Neural cell (in vitro differentiated cells): ENCODE measurements around the gene MOV10L1. TPM values are rescaled to one million over a fixed set of nuclear protein-coding genes. Genes with fewer than 3 reads are reported as not detected.

Source experiments
- H2AFZ ChIP-seq: fragments of 200-600, 300-800 bp; sonication (generic), shearing (Covaris generic); 2 replicates; pipeline ENCODE4 v1.6.0; 2014; ENCODE audit warnings: low read depth, mild to moderate bottlenecking, antibody characterized with exemption, low read length, moderate library complexity
- H3F3A ChIP-seq: fragments of 200-600 bp; shearing (Covaris generic); 2 replicates; pipeline ENCODE4 v1.6.1; 2016; ENCODE audit warnings: mild to moderate bottlenecking, moderate library complexity, mixed read lengths, antibody characterized with exemption, low read length; ENCODE audit not compliant: insufficient read depth, poor library complexity, severe bottlenecking
- H3K27ac ChIP-seq: fragments of 200-600, 300-800 bp; sonication (generic), shearing (Covaris generic); 2 replicates; pipeline ENCODE4 v1.5.1; 2014; ENCODE audit warnings: mild to moderate bottlenecking, low read length, moderate library complexity
- H3K27me3 ChIP-seq: fragments of 300-800, 200-600 bp; sonication (generic), shearing (Covaris generic); 2 replicates; pipeline ENCODE4 v1.6.0; 2014; ENCODE audit warnings: mild to moderate bottlenecking, low read depth, low read length, moderate library complexity; ENCODE audit not compliant: insufficient read depth
- H3K36me3 ChIP-seq: fragments of 300-800, 200-600 bp; sonication (generic), shearing (Covaris generic); 2 replicates; pipeline ENCODE4 v1.5.1; 2014; ENCODE audit warnings: mild to moderate bottlenecking, antibody characterized with exemption, low read length, moderate library complexity; ENCODE audit not compliant: insufficient read depth
- H3K4me2 ChIP-seq: fragments of 300-800, 200-600 bp; sonication (generic), shearing (Covaris generic); 2 replicates; pipeline ENCODE4 v1.6.0; 2014; ENCODE audit warnings: mild to moderate bottlenecking, low read length
- H3K4me3 ChIP-seq: fragments of 300-800, 200-600 bp; sonication (generic), shearing (Covaris generic); 2 replicates; pipeline ENCODE4 v1.5.1; 2014; ENCODE audit warnings: mild to moderate bottlenecking, low read length, moderate library complexity
- H3K79me2 ChIP-seq: fragments of 200-600 bp; shearing (Covaris generic); replicated peaks from 2 replicates; pipeline ENCODE4 v1.6.0; 2014; ENCODE audit warnings: mild to moderate bottlenecking, low read length, moderate library complexity; ENCODE audit not compliant: insufficient read depth
- H3K9ac ChIP-seq: fragments of 300-800, 200-600 bp; sonication (generic), shearing (Covaris generic); 2 replicates; pipeline ENCODE4 v1.6.1; 2016; ENCODE audit warnings: mild to moderate bottlenecking, low read length, mixed read lengths
- H3K9me2 ChIP-seq: fragments of 200-600 bp; shearing (Covaris generic); 2 replicates; pipeline ENCODE4 v1.6.1; 2016; ENCODE audit warnings: mild to moderate bottlenecking, low read length, mixed read lengths; ENCODE audit not compliant: insufficient read depth
- H3K9me3 ChIP-seq: fragments of 200-600, 300-800 bp; sonication (generic), shearing (Covaris generic); 2 replicates; pipeline ENCODE4 v1.6.1; 2016; ENCODE audit warnings: mild to moderate bottlenecking, mixed run types, low read length, moderate library complexity, mixed read lengths
- H4K20me1 ChIP-seq: fragments of 200-600 bp; shearing (Covaris generic); 2 replicates; pipeline ENCODE4 v1.6.1; 2016; ENCODE audit warnings: mild to moderate bottlenecking, mixed run types; ENCODE audit not compliant: insufficient read depth
- CTCF ChIP-seq: fragments of 450-650 bp; IDR thresholded peaks from 2 replicates; pipeline ENCODE4 v1.5.1; 2014; ENCODE audit warnings: antibody characterized with exemption, mild to moderate bottlenecking, moderate library complexity; ENCODE audit not compliant: poor library complexity, severe bottlenecking
- EP300 ChIP-seq: fragments of 450-650 bp; conservative IDR thresholded peaks from 2 replicates; pipeline ENCODE4 v1.6.1; 2014; ENCODE audit warnings: antibody characterized with exemption, mild to moderate bottlenecking, moderate library complexity; ENCODE audit not compliant: poor library complexity, severe bottlenecking
- EZH2 ChIP-seq: fragments of 200-600, 300-800 bp; shearing (Covaris generic), sonication (generic); IDR thresholded peaks from 2 replicates; pipeline ENCODE4 v1.6.1; 2014; ENCODE audit warnings: antibody characterized with exemption, low read length, borderline replicate concordance, mild to moderate bottlenecking; ENCODE audit not compliant: insufficient read depth, poor library complexity, severe bottlenecking
- MXI1 ChIP-seq: fragments of 450-650 bp; conservative IDR thresholded peaks from 2 replicates; pipeline ENCODE4 v1.6.1; 2014; ENCODE audit warnings: antibody characterized with exemption, mild to moderate bottlenecking; ENCODE audit not compliant: poor library complexity, severe bottlenecking
- POLR2AphosphoS5 ChIP-seq: IDR thresholded peaks from 2 replicates; pipeline ENCODE4 v1.6.1; 2012
- RAD21 ChIP-seq: fragments of 450-650 bp; conservative IDR thresholded peaks from 2 replicates; pipeline ENCODE4 v1.6.1; 2014; ENCODE audit warnings: antibody characterized with exemption, mild to moderate bottlenecking, moderate library complexity
- SMC3 ChIP-seq: fragments of 450-650 bp; conservative IDR thresholded peaks from 2 replicates; pipeline ENCODE4 v1.6.1; 2014; ENCODE audit warnings: antibody characterized with exemption, mild to moderate bottlenecking, moderate library complexity; ENCODE audit not compliant: poor library complexity
- TAF1 ChIP-seq: IDR thresholded peaks from 2 replicates; pipeline ENCODE4 v1.6.1; 2012; ENCODE audit warnings: low read depth
- polyA plus RNA-seq: library from polyadenylated mRNA; depleted of rRNA; stranded (reverse); fragments of >200 nt; gene quantifications from 2 replicates; pipeline ENCODE4 v1.2.3, GENCODE V29; 2014
- TF ChIP-seq, protein P1 (sequence below): IDR thresholded peaks from 2 replicates; pipeline ENCODE4 v1.6.1; 2012; ENCODE audit warnings: borderline replicate concordance

MOV10L1 gene
- polyA plus RNA-seq, 1 donor from 2014 or later, result not detected

DNA sequence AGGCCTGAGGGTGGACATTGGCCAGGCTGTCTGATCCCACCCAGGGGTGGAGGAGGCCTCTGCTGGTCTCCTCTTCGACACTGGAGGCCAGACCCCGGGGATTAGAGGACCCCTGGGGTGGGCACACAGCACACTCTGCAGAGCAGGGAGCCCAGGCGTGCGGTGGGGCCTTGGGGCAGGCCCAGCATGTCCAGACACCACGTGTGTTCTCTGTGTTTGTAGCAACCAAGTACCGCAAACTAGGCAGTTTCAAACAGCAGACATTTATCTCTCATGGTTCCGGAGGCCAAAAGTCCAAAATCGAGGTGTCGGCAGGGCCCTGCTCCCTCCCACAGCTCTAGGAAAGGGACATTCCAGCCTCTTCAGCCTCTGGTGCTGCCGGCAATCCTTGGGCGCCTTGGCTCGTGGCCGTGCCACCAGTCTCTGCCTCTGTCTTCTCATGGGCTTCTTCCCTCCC is 82.2 kb downstream of the MOV10L1 start:
- Histone ChIP-seq H3K4me3 (peak overlapping the region; percentile 68), H3K9me2 (no peaks in the 10 kb centered on the region), H3K36me3 (no peaks in the 10 kb centered on the region), H3F3A (no peaks in the 10 kb centered on the region), H3K4me2 (no peak overlapping the region), H2AFZ (no peak overlapping the region), H3K9ac (no peak overlapping the region), H3K9me3 (no peaks in the 10 kb centered on the region), H3K27ac (no peak overlapping the region), H3K79me2 (no peaks in the 10 kb centered on the region), H3K27me3 (peaks cover 10% of the 10 kb centered on the region), H4K20me1 (no peaks in the 10 kb centered on the region)
- no peak for TF ChIP-seq MXI1
- no peak for TF ChIP-seq TAF1
- TF ChIP-seq, protein P1, sequence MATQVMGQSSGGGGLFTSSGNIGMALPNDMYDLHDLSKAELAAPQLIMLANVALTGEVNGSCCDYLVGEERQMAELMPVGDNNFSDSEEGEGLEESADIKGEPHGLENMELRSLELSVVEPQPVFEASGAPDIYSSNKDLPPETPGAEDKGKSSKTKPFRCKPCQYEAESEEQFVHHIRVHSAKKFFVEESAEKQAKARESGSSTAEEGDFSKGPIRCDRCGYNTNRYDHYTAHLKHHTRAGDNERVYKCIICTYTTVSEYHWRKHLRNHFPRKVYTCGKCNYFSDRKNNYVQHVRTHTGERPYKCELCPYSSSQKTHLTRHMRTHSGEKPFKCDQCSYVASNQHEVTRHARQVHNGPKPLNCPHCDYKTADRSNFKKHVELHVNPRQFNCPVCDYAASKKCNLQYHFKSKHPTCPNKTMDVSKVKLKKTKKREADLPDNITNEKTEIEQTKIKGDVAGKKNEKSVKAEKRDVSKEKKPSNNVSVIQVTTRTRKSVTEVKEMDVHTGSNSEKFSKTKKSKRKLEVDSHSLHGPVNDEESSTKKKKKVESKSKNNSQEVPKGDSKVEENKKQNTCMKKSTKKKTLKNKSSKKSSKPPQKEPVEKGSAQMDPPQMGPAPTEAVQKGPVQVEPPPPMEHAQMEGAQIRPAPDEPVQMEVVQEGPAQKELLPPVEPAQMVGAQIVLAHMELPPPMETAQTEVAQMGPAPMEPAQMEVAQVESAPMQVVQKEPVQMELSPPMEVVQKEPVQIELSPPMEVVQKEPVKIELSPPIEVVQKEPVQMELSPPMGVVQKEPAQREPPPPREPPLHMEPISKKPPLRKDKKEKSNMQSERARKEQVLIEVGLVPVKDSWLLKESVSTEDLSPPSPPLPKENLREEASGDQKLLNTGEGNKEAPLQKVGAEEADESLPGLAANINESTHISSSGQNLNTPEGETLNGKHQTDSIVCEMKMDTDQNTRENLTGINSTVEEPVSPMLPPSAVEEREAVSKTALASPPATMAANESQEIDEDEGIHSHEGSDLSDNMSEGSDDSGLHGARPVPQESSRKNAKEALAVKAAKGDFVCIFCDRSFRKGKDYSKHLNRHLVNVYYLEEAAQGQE, result no peak
- no peak for TF ChIP-seq EP300
- TF ChIP-seq EZH2, result no peak
- TF ChIP-seq CTCF, result no peak
- no peak for TF ChIP-seq RAD21
- TF ChIP-seq POLR2AphosphoS5, result no peak
- TF ChIP-seq SMC3, result no peak

- Histone ChIP-seq H3K9ac (no peak overlapping the region), H3K9me3 (no peaks in the 10 kb centered on the region), H3K4me2 (no peak overlapping the region), H3K79me2 (no peaks in the 10 kb centered on the region), H4K20me1 (no peaks in the 10 kb centered on the region), H3K4me3 (no peak overlapping the region), H2AFZ (no peak overlapping the region), H3K27me3 (peaks cover 7% of the 10 kb centered on the region), H3F3A (no peaks in the 10 kb centered on the region), H3K9me2 (no peaks in the 10 kb centered on the region), H3K27ac (no peak overlapping the region), H3K36me3 (no peaks in the 10 kb centered on the region)
- TF ChIP-seq CTCF (no peak), SMC3 (no peak), RAD21 (no peak), TAF1 (no peak), POLR2AphosphoS5 (no peak), EZH2 (no peak), EP300 (no peak), MXI1 (no peak)
Observed at GRCh38 chr22:50173311-50173982, 83.6 kb downstream of the MOV10L1 start.
